ENCODE data around the gene RERE. TPM values are rescaled to one million over a fixed set of nuclear protein-coding genes. Genes with fewer than 3 reads are reported as not detected.

The RERE gene
- total RNA-seq, 1 donor from 2014 or later = 114 TPM

GRCh38 chr1:8345621-8346415, 471.6 kb downstream of the RERE start:
- no peak for ATAC-seq (ENCODE audit: poor library complexity)
- DNase-seq = no peak
- intact Hi-C loops (cut with DNase I) = no loop called here

- intact Hi-C loops (cut with DNase I) = no loop called here
- DNase-seq (no peak), ATAC-seq (ENCODE audit: poor library complexity) (no peak)
Observed at GRCh38 chr1:8344893-8345507, 472.4 kb downstream of the RERE start.

GRCh38 chr1:8343464-8344001, 473.9 kb downstream of the RERE start:
- intact Hi-C loops (cut with DNase I) = no loop called here
- ATAC-seq (ENCODE audit: poor library complexity) (peak; percentile 77), DNase-seq (peak; percentile 83)

GRCh38 chr1:8343044-8343443, 474.4 kb downstream of the RERE start:
- ATAC-seq (ENCODE audit: poor library complexity) (peak; percentile 4), DNase-seq (no peak)
- intact Hi-C loops (cut with DNase I) = no loop called here

GRCh38 chr1:8342325-8342724, 475.1 kb downstream of the RERE start:
- intact Hi-C loops (cut with DNase I) = no loop called here
- no peak for DNase-seq
- peak; percentile 31 for ATAC-seq (ENCODE audit: poor library complexity)

- ATAC-seq (ENCODE audit: poor library complexity) (no peak), DNase-seq (no peak)
- intact Hi-C loops (cut with DNase I) = no loop called here
Observed at GRCh38 chr1:8340448-8340847, 477.0 kb downstream of the RERE start.

GRCh38 chr1:8339203-8339600, 478.2 kb downstream of the RERE start:
- intact Hi-C loops (cut with DNase I) = no loop called here
- ATAC-seq (ENCODE audit: poor library complexity) = no peak
- no peak for DNase-seq

GRCh38 chr1:8338526-8339202, 478.8 kb downstream of the RERE start:
- intact Hi-C loops (cut with DNase I) = no loop called here
- DNase-seq = no peak

GRCh38 chr1:8337776-8338525, 479.5 kb downstream of the RERE start:
- no peak for DNase-seq
- no peak for ATAC-seq (ENCODE audit: poor library complexity)
- intact Hi-C loops (cut with DNase I) = no loop called here

More at GRCh38 chr1:8338526-8339202, 478.8 kb downstream of the RERE start:
- ATAC-seq (ENCODE audit: poor library complexity) = no peak

- intact Hi-C loops (cut with DNase I) = no loop called here
- ATAC-seq (ENCODE audit: poor library complexity) (no peak), DNase-seq (no peak)
Observed at GRCh38 chr1:8335246-8335645, 482.2 kb downstream of the RERE start.

GRCh38 chr1:8334106-8334851, 483.2 kb downstream of the RERE start:
- ATAC-seq (ENCODE audit: poor library complexity) (no peak), DNase-seq (no peak)
- intact Hi-C loops (cut with DNase I) = no loop called here

GRCh38 chr1:8333246-8333987, 484.0 kb downstream of the RERE start:
- intact Hi-C loops (cut with DNase I) = no loop called here
- ATAC-seq (ENCODE audit: poor library complexity) (no peak), DNase-seq (no peak)

GRCh38 chr1:8332806-8333205, 484.6 kb downstream of the RERE start:
- intact Hi-C loops (cut with DNase I) = no loop called here
- ATAC-seq (ENCODE audit: poor library complexity) = no peak
- no peak for DNase-seq

GRCh38 chr1:8330271-8331125, 486.9 kb downstream of the RERE start:
- intact Hi-C loops (cut with DNase I) = no loop called here
- ATAC-seq (ENCODE audit: poor library complexity) (no peak), DNase-seq (no peak)

- intact Hi-C loops (cut with DNase I) = no loop called here
- no peak for DNase-seq
Observed at GRCh38 chr1:8329858-8330257, 487.6 kb downstream of the RERE start.

GRCh38 chr1:8329439-8329838, 488.0 kb downstream of the RERE start:
- no peak for ATAC-seq (ENCODE audit: poor library complexity)
- intact Hi-C loops (cut with DNase I) = no loop called here
- no peak for DNase-seq

More at GRCh38 chr1:8329858-8330257, 487.6 kb downstream of the RERE start:
- ATAC-seq (ENCODE audit: poor library complexity) = no peak

GRCh38 chr1:8328271-8328670, 489.2 kb downstream of the RERE start:
- intact Hi-C loops (cut with DNase I) = no loop called here
- no peak for DNase-seq
- ATAC-seq (ENCODE audit: poor library complexity) = no peak
